Lower leg skin (tissue), 3 donors: ENCODE results near the gene ADARB1.

Experiments used
- POLR2A ChIP-seq, 2 donors: fragments of 450-650 bp; IDR thresholded peaks; one replicate each; pipeline ENCODE4 v1.6.1; 2016 to 2017; ENCODE audit warnings: antibody characterized with exemption in 2 of 2, mild to moderate bottlenecking in 1 of 2, moderate library complexity in 1 of 2
- TF ChIP-seq, protein P1 (sequence below), 3 donors: fragments of 450-650 bp; IDR thresholded peaks; one replicate each; pipeline ENCODE4 v1.5.1; 2016; ENCODE audit warnings: antibody characterized with exemption in 3 of 3, mild to moderate bottlenecking in 3 of 3, moderate library complexity in 2 of 3

DNA sequence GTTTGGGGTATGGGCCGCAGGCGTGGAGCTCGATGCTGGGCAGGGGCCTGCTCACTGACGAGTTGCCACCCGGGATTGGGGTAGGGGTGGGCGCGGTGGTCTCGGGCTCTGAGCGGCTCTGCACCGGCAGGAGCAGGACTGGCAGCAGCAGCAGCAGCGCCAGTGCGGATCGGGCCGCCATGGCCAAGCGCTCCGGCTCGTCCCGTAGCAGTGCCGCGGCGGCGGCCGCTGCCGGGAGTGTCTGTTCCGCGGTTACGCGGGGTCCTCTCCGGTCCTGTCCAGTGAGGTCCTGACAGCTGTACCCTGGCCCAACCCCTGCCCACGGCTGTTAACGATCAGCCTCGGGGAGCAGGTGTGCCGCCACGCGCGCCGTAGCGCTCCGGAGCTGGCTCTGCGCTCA lies 26.5 kb downstream of the ADARB1 start:
- TF ChIP-seq POLR2A (IDR thresholded peaks at IDR 0.05), result no peak
- TF ChIP-seq, protein P1, sequence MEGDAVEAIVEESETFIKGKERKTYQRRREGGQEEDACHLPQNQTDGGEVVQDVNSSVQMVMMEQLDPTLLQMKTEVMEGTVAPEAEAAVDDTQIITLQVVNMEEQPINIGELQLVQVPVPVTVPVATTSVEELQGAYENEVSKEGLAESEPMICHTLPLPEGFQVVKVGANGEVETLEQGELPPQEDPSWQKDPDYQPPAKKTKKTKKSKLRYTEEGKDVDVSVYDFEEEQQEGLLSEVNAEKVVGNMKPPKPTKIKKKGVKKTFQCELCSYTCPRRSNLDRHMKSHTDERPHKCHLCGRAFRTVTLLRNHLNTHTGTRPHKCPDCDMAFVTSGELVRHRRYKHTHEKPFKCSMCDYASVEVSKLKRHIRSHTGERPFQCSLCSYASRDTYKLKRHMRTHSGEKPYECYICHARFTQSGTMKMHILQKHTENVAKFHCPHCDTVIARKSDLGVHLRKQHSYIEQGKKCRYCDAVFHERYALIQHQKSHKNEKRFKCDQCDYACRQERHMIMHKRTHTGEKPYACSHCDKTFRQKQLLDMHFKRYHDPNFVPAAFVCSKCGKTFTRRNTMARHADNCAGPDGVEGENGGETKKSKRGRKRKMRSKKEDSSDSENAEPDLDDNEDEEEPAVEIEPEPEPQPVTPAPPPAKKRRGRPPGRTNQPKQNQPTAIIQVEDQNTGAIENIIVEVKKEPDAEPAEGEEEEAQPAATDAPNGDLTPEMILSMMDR (IDR thresholded peaks at IDR 0.05), result no peak
